Thyroid gland (tissue), 4 donors: ENCODE results near the gene BCAM.
A peak's percentile ranks its signal among the peaks of the same experiment; 100 is the strongest.

Experiments used
- POLR2A ChIP-seq, 2 donors: fragments of 450-650 bp; IDR thresholded peaks; one replicate each; pipeline ENCODE4 v1.6.1; 2017; ENCODE audit warnings: antibody characterized with exemption in 2 of 2, mild to moderate bottlenecking in 2 of 2, moderate library complexity in 1 of 2
- TF ChIP-seq, protein P1 (sequence below), 6 experiments: fragments of 200-600 bp in 3 of 6; fragments of 450-650 bp in 3 of 6; sonication (generic) in 3 of 6; IDR thresholded peaks; one replicate each; pipeline ENCODE4 v1.5.1; 2016 to 2019; ENCODE audit warnings: antibody characterized with exemption in 6 of 6, mild to moderate bottlenecking in 2 of 6, inconsistent platforms in 1 of 6, moderate library complexity in 1 of 6

DNA sequence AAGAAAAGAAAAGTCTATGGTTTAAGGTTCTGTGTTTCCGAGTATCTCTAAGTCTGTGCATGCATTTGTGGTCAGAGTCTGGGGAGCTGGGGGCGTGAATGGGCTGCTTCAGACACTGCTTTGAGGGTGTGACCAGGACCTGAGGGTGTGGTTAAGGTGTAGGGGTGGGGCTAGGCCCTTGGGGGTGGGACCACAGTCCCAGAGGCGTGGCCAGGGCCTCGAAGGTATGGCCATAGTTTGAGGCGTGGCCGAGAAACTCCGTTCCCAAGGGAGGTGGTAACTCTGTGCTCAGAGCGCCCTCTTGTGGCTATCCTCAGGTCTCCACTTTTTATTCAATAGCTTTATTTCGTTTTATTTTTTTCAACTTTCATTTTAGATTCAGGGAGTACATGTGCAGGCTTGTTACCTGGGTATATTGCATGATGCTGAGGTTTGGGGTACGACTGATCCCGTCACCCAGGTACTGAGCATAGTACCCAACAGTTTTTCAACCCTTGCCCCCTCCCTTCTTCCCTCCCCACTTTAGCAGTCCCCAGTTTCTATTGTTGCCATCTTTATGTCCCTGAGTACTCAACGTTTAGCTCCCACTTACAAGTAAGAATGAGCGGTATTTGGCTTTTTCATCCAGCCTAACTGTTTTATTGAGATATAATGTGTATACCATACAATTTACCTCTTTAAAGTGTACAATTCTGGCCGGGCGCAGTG lies 38.2 kb upstream of the BCAM start:
- TF ChIP-seq, protein P1, sequence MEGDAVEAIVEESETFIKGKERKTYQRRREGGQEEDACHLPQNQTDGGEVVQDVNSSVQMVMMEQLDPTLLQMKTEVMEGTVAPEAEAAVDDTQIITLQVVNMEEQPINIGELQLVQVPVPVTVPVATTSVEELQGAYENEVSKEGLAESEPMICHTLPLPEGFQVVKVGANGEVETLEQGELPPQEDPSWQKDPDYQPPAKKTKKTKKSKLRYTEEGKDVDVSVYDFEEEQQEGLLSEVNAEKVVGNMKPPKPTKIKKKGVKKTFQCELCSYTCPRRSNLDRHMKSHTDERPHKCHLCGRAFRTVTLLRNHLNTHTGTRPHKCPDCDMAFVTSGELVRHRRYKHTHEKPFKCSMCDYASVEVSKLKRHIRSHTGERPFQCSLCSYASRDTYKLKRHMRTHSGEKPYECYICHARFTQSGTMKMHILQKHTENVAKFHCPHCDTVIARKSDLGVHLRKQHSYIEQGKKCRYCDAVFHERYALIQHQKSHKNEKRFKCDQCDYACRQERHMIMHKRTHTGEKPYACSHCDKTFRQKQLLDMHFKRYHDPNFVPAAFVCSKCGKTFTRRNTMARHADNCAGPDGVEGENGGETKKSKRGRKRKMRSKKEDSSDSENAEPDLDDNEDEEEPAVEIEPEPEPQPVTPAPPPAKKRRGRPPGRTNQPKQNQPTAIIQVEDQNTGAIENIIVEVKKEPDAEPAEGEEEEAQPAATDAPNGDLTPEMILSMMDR (IDR thresholded peaks at IDR 0.05), result peak in 5 of 6 experiments; percentile 73 to 97 (median 84)
- no peak for TF ChIP-seq POLR2A (IDR thresholded peaks at IDR 0.05)
